T-helper 1 cell treated with Interleukin-12 subunit alpha and Interleukin-12 subunit beta and Interleukin-4 antibody, amounts not matched to agents 30 μg/mL and 1 μg/mL, for 36 hours (primary cell): ENCODE data around the gene CDH26.

ENCODE experiments used
- H3K27ac Mint-ChIP-seq: one replicate; pipeline ENCODE4 v1.8.0; 2021; ENCODE audit warnings: mild to moderate bottlenecking, mixed read lengths
- H3K27me3 Mint-ChIP-seq: one replicate; pipeline ENCODE4 v1.8.0; 2021; ENCODE audit warnings: low read depth, mixed read lengths
- H3K36me3 Mint-ChIP-seq: one replicate; pipeline ENCODE4 v1.8.0; 2021; ENCODE audit warnings: low read depth, mixed read lengths
- H3K4me1 Mint-ChIP-seq: one replicate; pipeline ENCODE4 v1.8.0; 2021; ENCODE audit warnings: low read depth, mixed read lengths
- H3K4me3 Mint-ChIP-seq: one replicate; pipeline ENCODE4 v1.8.0; 2021; ENCODE audit warnings: mild to moderate bottlenecking, moderate library complexity, mixed read lengths
- H3K9me3 Mint-ChIP-seq: one replicate; pipeline ENCODE4 v1.8.0; 2021; ENCODE audit warnings: mixed read lengths

CDH26 gene

DNA sequence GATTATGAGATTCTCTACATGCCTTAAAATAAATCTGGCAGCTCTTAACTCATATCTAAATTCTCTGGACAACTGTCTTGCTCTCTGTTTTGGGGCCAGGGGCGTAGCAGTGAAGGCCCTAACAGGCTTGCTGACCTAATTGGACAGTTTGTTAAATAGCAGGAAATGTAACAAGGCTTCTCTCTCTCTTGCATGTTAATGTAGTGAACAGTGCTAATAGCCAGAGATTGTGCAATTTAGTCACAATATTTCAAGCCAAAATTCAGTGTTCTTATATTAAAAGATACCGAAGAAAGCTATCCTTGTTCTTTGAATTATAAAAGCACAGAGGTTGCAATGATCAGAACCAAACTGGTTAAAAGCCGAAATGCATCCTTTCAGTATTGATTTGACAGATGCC, 21.1 kb upstream of the CDH26 start:
- no peak overlapping the region for H3K4me3 Mint-ChIP-seq
- no peak overlapping the region for H3K27ac Mint-ChIP-seq
- H3K9me3 Mint-ChIP-seq: no peaks in the 10 kb centered on the region
- H3K36me3 Mint-ChIP-seq: peaks cover 17% of the 10 kb centered on the region
- H3K4me1 Mint-ChIP-seq: peaks cover 31% of the 10 kb centered on the region
- H3K27me3 Mint-ChIP-seq: no peaks in the 10 kb centered on the region

DNA sequence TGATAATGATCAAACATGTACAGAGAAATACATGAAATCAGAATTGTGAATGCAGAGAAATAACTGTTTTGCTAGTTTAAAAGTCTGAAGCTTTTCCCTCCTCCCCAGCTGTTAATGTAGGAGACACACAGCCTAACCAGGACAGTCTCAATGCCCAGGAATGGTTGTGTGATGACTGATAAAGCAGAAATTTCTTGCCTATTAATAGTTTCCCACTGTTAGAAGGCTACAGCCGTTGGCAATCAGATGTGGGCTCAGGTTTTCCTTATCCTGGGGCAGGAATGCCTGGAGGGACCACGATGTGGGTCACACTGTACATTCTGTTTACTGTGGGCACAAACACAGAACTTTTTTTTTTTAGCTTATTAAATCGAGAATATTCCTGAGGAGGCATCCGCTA, 20.0 kb upstream of the CDH26 start:
- peaks cover 34% of the 10 kb centered on the region for H3K4me1 Mint-ChIP-seq
- H3K36me3 Mint-ChIP-seq: peaks cover 20% of the 10 kb centered on the region
- H3K9me3 Mint-ChIP-seq: no peaks in the 10 kb centered on the region
- peak overlapping the region; percentile 84 for H3K4me3 Mint-ChIP-seq
- H3K27me3 Mint-ChIP-seq: no peaks in the 10 kb centered on the region
- H3K27ac Mint-ChIP-seq: peak overlapping the region; percentile 79

DNA sequence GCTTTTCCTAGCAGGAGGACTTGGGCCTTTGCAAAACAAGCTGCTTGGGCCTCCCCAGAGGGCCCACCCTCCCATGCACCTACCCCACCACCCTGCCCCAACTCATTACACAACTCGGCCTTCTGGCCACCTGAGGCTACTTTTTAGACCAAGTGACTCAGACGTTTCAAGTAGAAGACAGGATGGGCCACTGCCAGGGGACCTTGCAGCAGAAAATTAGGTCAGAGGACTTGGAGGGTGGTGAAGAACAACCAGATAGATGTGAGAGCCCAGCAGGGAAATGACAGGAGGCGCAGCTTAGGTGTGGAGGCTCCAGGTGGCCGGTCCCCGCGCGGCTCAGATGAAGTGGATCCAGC, 19.5 kb upstream of the CDH26 start:
- Mint-ChIP-seq H3K9me3 (no peaks in the 10 kb centered on the region), H3K27ac (peak overlapping the region; percentile 79), H3K4me3 (peak overlapping the region; percentile 84), H3K4me1 (peaks cover 34% of the 10 kb centered on the region), H3K27me3 (no peaks in the 10 kb centered on the region), H3K36me3 (peaks cover 20% of the 10 kb centered on the region)

DNA sequence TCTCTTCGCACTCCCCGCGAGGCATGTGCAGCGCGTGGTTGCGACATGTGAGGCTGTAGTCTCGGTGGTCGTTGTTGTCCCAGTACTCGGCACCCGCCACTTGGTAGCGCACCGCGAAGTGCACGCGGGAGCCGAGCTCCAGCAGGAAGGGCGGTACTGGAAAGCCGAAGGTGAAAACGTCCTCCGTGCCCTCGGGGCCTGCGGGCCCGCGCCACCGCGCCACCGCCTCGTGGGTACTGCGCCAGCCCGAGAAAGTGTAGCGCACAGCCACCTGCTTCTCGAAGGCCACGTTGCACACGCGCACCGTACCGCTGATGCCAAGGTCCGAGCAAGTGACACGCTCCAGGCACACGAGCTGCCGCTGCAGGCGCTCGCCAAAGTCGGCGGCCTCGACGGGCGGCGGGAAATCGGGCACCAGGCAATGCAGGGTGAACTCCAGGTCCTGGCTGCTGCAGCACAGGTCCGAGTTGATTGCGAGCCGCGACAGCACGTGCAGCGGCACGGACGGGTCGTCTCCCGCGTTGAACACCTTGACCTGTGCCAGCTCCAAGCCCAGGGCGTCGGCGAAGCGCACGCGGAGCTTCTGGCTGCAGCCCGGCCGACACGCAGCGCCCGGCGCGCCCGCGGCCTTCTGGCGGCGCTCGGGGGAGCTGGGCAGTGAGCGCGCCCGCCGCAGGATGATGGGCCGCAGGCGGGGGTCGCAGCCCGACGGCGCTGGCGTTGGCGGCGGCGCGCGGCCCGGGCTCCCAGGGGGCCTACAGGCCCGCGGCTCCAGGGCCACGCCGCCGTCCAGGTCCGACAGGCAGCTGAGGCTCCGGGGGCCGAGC, 19.0 kb upstream of the CDH26 start:
- peaks cover 33% of the 10 kb centered on the region for H3K4me1 Mint-ChIP-seq
- H3K27me3 Mint-ChIP-seq: no peaks in the 10 kb centered on the region
- H3K36me3 Mint-ChIP-seq: peaks cover 22% of the 10 kb centered on the region
- H3K4me3 Mint-ChIP-seq: peak overlapping the region; percentile 98
- H3K9me3 Mint-ChIP-seq: no peaks in the 10 kb centered on the region
- H3K27ac Mint-ChIP-seq: peak overlapping the region; percentile 79

DNA sequence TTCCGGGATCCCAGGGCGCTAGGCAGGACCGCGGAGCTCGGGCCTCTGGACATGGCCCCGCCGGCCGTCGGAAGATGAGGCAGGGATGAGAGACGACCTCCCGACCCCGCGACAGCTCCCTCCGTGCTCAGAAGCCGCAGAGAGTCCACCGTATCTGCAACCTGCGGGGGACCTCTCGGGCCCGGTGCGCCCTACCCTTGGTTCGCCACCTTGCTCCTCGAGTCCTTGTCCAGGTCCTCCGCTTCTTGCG, 18.4 kb upstream of the CDH26 start:
- Mint-ChIP-seq H3K9me3 (no peaks in the 10 kb centered on the region), H3K27me3 (no peaks in the 10 kb centered on the region), H3K27ac (peak overlapping the region; percentile 81), H3K4me1 (peaks cover 32% of the 10 kb centered on the region), H3K4me3 (peak overlapping the region; percentile 98), H3K36me3 (peaks cover 26% of the 10 kb centered on the region)

DNA sequence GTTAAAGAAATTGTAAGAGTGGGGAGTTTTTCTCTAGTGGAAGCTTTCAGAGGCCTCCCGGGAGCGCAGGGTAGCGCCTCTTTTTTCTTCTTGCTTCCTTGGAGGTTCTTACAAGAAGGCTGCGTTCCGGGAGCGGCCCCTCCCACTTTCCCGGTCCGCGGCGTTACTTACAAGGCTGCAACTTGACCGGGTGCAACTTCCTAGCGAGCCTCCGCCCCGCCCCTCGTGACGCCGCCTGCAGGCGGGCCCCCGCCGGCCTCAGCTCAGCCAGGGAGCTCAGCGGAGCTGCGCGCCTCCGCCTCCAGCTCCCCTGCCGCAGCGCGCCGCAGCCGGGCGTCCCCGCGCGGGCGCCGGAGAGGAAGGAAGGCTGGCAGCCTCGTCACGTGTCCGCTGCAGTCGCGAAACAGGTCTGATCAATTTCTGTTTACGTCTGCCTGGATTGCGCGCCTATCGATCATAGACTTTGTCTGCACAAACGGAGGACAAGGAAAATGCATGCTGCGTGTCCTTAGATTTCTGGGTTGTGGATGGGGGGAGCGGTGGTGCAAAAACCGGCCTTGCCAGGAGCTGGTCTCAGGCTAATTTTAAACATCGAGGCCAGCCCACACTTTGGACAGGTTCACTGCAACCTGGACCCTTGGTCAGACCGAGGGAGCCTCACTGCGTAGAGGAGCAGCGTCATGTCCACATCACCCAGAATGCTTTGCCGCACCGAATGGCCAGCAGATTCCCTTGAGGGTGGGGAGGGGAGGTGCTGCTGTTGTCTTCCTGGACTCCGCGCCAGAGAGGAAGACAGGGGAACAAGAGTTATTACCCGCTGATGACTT, 17.9 kb upstream of the CDH26 start, which contains the start of the genes FAM217B and PPP1R3D:
Gene FAM217B, plus strand, starts transcription at position 261 of the 827 bp plus-strand sequence. CDS start 3,555 bp downstream, outside the sequence.
Gene PPP1R3D, minus strand, starts transcription at position 177 of the 827 bp plus-strand sequence. CDS start 374 bp downstream, outside the sequence.
- Mint-ChIP-seq H3K4me3 (peak within 1 kb of the TSS; percentile 98), H3K9me3 (no peaks in the 10 kb centered on the region), H3K27me3 (no peaks in the 10 kb centered on the region), H3K27ac (peak within 1 kb of the TSS; percentile 98), H3K36me3 (peaks cover 25% of the 10 kb centered on the region), H3K4me1 (peaks cover 32% of the 10 kb centered on the region)

DNA sequence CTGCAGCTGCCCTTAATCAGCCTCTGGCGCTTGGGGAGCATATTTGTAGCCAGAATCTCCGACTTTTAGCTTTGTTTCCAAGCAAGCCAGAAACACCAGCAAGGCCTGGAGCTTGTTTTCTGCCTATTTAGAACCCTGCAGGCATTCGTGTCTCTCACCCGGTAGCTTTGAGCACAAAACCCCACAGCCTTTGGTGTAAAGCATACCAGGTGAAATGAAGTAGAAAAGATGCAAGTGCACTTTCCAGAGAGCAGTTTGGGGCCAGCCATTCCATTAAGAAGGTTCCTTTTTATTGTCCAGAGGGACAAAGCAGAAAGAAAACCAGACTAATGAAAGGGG, 17.3 kb upstream of the CDH26 start:
- Mint-ChIP-seq H3K27me3 (no peaks in the 10 kb centered on the region), H3K4me3 (peak overlapping the region; percentile 98), H3K4me1 (peaks cover 32% of the 10 kb centered on the region), H3K27ac (peak overlapping the region; percentile 98), H3K36me3 (peaks cover 25% of the 10 kb centered on the region), H3K9me3 (no peaks in the 10 kb centered on the region)

DNA sequence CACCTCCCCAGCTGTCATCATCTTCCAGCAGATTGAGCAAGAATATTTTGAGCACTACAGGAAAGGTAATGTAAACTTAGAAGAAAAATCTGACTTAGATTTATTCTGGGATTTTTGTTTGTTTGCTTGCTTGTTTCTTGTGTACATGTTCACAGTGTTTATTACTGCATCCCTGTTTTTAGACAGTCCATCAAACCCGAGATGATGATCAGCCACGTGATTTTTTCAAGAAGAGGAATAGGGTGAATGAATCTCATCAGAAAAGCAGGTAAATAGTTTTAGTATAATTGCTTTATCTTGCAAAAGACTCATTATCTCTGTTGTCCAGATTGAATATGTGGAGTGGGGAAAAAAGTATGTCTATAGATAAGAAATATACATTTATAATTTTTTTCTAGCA, 16.0 kb upstream of the CDH26 start:
- Mint-ChIP-seq H3K27ac (no peak overlapping the region), H3K4me3 (peak overlapping the region; percentile 1), H3K9me3 (no peaks in the 10 kb centered on the region), H3K27me3 (no peaks in the 10 kb centered on the region), H3K36me3 (peaks cover 20% of the 10 kb centered on the region), H3K4me1 (peaks cover 30% of the 10 kb centered on the region)

DNA sequence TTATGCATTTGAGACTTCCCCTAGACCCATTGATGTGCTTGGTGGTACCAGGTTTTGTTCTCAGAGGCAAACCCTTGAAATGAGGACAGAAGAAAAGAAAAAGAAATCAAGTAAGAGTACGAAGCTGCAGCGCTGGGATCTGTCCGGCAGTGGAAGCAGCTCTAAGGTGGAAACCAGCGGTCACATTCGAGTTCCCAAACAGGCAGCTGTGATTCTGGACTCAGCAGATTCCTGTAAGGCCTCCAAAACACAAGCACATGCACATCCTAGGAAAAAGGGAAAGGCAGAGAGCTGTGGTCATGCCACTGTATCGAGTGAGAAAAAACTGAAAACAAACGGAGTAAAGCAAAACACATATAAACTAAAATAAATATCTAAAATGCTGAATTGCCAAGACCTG, 13.5 kb upstream of the CDH26 start:
- Mint-ChIP-seq H3K4me1 (peaks cover 25% of the 10 kb centered on the region), H3K27me3 (no peaks in the 10 kb centered on the region), H3K4me3 (no peak overlapping the region), H3K27ac (no peak overlapping the region), H3K36me3 (peaks cover 13% of the 10 kb centered on the region), H3K9me3 (no peaks in the 10 kb centered on the region)

DNA sequence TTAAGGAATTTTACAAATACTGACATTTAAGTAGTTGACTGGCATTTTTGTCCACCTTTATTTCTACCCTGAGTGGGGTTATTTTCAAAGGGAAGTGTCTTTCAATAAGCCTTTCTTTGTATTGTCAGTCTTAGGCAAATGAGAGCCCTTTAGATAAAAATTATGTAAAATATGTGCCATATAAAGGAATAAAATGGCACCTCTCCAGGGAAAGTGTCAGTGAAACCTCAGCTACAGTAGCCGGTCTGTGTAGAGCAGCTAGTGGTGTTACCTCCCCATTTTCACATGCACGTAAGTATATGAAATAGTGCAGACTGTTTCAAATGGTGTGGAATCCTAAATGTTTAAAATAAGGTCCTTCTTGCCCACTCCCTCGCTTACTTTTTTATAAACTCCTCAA, 13.0 kb upstream of the CDH26 start:
- H3K27ac Mint-ChIP-seq: no peak overlapping the region

DNA sequence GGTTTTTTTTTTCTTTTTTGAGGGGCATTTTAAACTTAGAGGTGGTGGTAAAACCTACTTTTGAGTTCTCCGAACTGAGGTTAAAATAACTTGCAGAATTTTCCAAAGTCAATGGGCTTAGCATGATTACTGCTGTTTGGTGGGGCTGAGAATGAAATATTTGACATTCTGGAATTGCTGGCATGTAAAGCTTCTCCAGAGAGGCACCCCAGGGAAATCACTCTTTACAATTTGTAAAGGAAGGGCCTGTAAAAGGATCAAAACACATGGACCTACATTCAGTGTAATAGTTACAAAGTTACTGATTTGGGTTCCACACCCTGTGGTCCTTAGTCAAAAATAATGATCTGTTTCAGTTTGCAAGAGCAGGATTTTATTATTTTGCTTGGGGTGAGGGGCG, 12.5 kb upstream of the CDH26 start:
- no peak overlapping the region for H3K4me3 Mint-ChIP-seq

More for the DNA sequence above, 13.0 kb upstream of the CDH26 start:
- Mint-ChIP-seq H3K4me3 (no peak overlapping the region), H3K36me3 (peaks cover 13% of the 10 kb centered on the region), H3K27me3 (no peaks in the 10 kb centered on the region), H3K4me1 (peaks cover 25% of the 10 kb centered on the region), H3K9me3 (no peaks in the 10 kb centered on the region)

DNA sequence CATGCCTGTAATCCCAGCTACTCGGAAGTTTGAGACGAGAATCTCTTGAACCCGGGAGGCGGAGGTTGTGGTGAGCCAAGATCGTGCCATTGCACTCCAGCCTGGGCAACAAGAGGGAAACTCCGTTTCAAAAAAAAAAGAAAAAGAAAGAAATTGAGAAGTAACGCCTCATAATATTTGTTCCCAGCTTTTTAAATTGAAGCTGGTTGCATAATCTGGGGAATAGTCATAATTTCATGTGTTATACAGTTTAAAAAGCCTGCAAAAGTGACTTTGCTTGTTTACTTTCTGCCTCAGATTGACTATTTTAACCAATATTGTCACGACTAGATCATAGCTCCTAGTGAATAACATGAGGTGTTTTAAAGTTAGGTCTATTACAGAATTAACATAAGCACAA, 10.8 kb upstream of the CDH26 start:
- peaks cover 12% of the 10 kb centered on the region for H3K36me3 Mint-ChIP-seq
- no peaks in the 10 kb centered on the region for H3K27me3 Mint-ChIP-seq
- no peak overlapping the region for H3K4me3 Mint-ChIP-seq
- no peaks in the 10 kb centered on the region for H3K9me3 Mint-ChIP-seq
- peaks cover 11% of the 10 kb centered on the region for H3K4me1 Mint-ChIP-seq
- no peak overlapping the region for H3K27ac Mint-ChIP-seq

More for the DNA sequence above, 12.5 kb upstream of the CDH26 start:
- Mint-ChIP-seq H3K4me1 (peaks cover 25% of the 10 kb centered on the region), H3K36me3 (peaks cover 13% of the 10 kb centered on the region), H3K27me3 (no peaks in the 10 kb centered on the region), H3K9me3 (no peaks in the 10 kb centered on the region), H3K27ac (no peak overlapping the region)

DNA sequence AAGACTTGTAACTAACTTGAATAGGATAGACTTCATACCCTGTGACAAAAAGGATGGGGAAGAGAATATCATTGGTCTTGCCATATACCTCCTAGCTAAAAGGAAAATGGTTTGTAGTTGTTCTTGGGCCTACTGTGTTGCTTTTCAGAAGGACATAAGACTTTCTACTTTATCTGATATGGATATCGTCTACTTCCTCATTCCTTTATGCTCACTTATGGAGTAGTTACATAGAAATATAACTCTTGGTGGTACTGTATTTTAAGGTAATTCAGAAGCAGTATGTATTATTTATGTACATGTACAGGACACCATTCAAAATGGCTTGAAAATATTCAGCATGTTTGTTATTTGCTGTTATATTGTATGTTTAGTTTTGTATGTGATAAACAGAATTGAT, 10.0 kb upstream of the CDH26 start:
- H3K27me3 Mint-ChIP-seq: no peaks in the 10 kb centered on the region

DNA sequence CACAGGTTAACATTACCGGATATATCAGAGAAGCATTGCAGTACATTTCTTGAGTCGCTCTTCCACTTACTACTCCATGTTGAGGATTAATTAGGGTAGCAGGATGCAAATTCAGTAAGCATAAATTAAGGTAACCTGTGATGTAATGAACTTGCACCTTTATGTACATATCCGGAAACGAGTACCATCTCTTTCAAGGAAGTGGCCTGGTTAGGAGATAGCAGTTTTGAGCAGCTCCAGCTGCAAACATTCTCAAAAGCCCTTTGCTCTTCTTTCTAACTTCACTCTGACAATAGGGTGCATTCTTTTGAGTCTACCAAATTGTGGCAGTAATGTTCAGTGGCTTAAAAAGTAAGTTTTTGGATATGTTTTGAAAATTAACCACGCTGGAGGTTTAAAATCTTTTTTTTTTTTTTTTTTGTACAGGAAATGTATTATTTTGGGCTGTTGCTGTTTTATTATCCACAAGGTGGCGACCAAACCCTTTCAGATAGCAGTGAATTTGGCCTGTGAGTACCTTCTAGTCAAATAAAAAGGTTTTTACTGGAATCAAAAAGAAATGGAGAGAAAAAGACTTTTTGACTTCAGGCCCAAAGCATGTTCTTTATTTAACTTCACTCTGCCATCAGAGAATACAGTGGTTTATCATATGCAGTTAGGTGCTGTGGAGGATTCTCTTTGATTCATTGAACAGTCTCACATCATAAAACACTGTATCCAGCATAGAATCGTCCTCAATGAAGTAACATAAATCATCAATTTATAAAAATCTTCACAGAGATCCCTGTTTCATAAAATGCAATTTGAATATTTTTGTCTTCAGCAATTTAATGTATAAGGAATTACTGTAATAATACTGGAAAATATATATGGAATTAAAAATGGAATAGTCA, 9.1 kb upstream of the CDH26 start:
- Mint-ChIP-seq H3K27ac (peak overlapping the region; percentile 96), H3K27me3 (no peaks in the 10 kb centered on the region), H3K4me1 (peaks cover 11% of the 10 kb centered on the region), H3K4me3 (peak overlapping the region; percentile 77), H3K36me3 (peaks cover 12% of the 10 kb centered on the region), H3K9me3 (no peaks in the 10 kb centered on the region)

More for the DNA sequence above, 10.0 kb upstream of the CDH26 start:
- Mint-ChIP-seq H3K4me3 (no peak overlapping the region), H3K9me3 (no peaks in the 10 kb centered on the region), H3K36me3 (peaks cover 12% of the 10 kb centered on the region), H3K27ac (peak overlapping the region; percentile 96), H3K4me1 (peaks cover 11% of the 10 kb centered on the region)
